Measurements from ENCODE around the gene MAD2L1BP. TPM values are rescaled to one million over a fixed set of nuclear protein-coding genes. Genes with fewer than 3 reads are reported as not detected.
A peak's percentile ranks its signal among the peaks of the same experiment; 100 is the strongest.

Gene MAD2L1BP
- total and polyA plus RNA-seq, 2 of the 13 experiments (the other 11 are each of a cell fraction or from before 2014, with no cell fraction given): 54.2 to 55.5 TPM

DNA sequence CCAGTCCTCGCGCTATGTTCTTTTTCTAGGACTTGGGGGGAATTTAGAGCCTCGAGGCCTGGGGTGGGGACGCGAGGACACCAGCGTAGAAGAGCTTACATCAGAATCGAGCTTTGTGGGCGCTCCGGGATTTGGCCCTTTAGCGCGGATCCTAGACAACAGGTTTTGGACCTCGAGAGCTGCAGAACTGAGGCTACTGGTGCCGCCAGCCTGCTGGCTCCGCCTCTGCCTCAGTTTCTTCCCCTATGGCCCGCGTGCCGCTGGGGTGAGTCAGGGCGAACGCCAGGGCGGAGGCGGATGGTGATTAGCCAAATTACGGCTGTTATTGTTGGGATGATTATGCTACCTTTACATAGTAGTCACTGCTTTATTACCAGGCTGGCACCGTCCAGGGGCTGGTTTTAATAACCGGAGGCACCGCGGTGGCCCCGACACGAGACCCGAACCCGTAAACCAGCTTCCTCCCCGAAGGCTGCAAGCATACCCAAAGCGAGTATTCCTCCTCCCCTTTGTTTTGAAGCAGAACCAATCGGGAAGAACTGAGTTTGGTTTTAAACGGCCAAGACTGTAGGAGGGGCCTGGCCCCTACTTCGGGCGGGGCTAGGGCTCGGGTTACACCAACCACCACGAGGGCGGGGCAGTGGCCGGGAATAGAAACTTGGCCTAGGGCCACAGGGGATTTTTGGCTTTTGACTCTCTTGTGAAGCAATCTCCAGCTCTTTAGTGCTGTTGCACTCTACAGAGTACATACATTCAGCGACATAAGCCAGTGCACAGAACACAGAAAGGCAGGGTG is 5.9 kb upstream of the MAD2L1BP start (continued):
- TF ChIP-seq, protein P1, sequence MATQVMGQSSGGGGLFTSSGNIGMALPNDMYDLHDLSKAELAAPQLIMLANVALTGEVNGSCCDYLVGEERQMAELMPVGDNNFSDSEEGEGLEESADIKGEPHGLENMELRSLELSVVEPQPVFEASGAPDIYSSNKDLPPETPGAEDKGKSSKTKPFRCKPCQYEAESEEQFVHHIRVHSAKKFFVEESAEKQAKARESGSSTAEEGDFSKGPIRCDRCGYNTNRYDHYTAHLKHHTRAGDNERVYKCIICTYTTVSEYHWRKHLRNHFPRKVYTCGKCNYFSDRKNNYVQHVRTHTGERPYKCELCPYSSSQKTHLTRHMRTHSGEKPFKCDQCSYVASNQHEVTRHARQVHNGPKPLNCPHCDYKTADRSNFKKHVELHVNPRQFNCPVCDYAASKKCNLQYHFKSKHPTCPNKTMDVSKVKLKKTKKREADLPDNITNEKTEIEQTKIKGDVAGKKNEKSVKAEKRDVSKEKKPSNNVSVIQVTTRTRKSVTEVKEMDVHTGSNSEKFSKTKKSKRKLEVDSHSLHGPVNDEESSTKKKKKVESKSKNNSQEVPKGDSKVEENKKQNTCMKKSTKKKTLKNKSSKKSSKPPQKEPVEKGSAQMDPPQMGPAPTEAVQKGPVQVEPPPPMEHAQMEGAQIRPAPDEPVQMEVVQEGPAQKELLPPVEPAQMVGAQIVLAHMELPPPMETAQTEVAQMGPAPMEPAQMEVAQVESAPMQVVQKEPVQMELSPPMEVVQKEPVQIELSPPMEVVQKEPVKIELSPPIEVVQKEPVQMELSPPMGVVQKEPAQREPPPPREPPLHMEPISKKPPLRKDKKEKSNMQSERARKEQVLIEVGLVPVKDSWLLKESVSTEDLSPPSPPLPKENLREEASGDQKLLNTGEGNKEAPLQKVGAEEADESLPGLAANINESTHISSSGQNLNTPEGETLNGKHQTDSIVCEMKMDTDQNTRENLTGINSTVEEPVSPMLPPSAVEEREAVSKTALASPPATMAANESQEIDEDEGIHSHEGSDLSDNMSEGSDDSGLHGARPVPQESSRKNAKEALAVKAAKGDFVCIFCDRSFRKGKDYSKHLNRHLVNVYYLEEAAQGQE (IDR thresholded peaks at IDR 0.05; ENCODE audit: borderline replicate concordance in 1 of 2, low read depth in 1 of 2, low read length in 2 of 2): no peak
- TF ChIP-seq BHLHE40 (IDR thresholded peaks at IDR 0.05; ENCODE audit: low read length): no peak
- no peak for TF ChIP-seq RORA (CRISPR knock-in tag; IDR thresholded peaks at IDR 0.05)
- TF ChIP-seq ZNF232 (CRISPR knock-in tag; IDR thresholded peaks at IDR 0.05; ENCODE audit: borderline replicate concordance): peak; percentile 89; the same call in 1 of the 2 replicates
- TF ChIP-seq IKZF1 (IDR thresholded peaks at IDR 0.05): no peak
- TF ChIP-seq ZNF281 (CRISPR knock-in tag; IDR thresholded peaks at IDR 0.05; ENCODE audit: borderline replicate concordance): no peak
- TF ChIP-seq RXRB (CRISPR knock-in tag; IDR thresholded peaks at IDR 0.05; ENCODE audit: borderline replicate concordance): peak; percentile 10; the same call in 1 of the 2 replicates
- TF ChIP-seq, protein P2, sequence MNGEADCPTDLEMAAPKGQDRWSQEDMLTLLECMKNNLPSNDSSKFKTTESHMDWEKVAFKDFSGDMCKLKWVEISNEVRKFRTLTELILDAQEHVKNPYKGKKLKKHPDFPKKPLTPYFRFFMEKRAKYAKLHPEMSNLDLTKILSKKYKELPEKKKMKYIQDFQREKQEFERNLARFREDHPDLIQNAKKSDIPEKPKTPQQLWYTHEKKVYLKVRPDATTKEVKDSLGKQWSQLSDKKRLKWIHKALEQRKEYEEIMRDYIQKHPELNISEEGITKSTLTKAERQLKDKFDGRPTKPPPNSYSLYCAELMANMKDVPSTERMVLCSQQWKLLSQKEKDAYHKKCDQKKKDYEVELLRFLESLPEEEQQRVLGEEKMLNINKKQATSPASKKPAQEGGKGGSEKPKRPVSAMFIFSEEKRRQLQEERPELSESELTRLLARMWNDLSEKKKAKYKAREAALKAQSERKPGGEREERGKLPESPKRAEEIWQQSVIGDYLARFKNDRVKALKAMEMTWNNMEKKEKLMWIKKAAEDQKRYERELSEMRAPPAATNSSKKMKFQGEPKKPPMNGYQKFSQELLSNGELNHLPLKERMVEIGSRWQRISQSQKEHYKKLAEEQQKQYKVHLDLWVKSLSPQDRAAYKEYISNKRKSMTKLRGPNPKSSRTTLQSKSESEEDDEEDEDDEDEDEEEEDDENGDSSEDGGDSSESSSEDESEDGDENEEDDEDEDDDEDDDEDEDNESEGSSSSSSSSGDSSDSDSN (CRISPR knock-in tag; IDR thresholded peaks at IDR 0.05): peak; percentile 58
- no peak for TF ChIP-seq ZNF747 (CRISPR knock-in tag; IDR thresholded peaks at IDR 0.05; ENCODE audit: borderline replicate concordance)
- TF ChIP-seq PAF1 (CRISPR knock-in tag; IDR thresholded peaks at IDR 0.05): no peak
- TF ChIP-seq KDM1A (CRISPR knock-in tag; IDR thresholded peaks at IDR 0.05): no peak
- no peak for TF ChIP-seq ASH2L (IDR thresholded peaks at IDR 0.05; ENCODE audit: insufficient read length, low read depth, low read length)
- no peak for TF ChIP-seq ZNF362 (CRISPR knock-in tag; IDR thresholded peaks at IDR 0.05; ENCODE audit: borderline replicate concordance)
- TF ChIP-seq ZBTB25 (CRISPR knock-in tag; IDR thresholded peaks at IDR 0.05): peak; percentile 91; the same call in 1 of the 2 replicates
- TF ChIP-seq ZNF773 (CRISPR knock-in tag; IDR thresholded peaks at IDR 0.05; ENCODE audit: borderline replicate concordance): peak; percentile 48; the same call in 1 of the 2 replicates
- peak; percentile 35 for TF ChIP-seq ZFY (CRISPR knock-in tag; IDR thresholded peaks at IDR 0.05)
- no peak; the same call in 1 of the 2 replicates for TF ChIP-seq RELA (CRISPR knock-in tag; IDR thresholded peaks at IDR 0.05)
- TF ChIP-seq DMAP1 (CRISPR knock-in tag; IDR thresholded peaks at IDR 0.05): peak; percentile 78; the same call in 1 of the 2 replicates
